Measurements from ENCODE around the gene HOTAIR. TPM values are rescaled to one million over a fixed set of nuclear protein-coding genes. Genes with fewer than 3 reads are reported as not detected.
A peak's percentile ranks its signal among the peaks of the same experiment; 100 is the strongest.

Gene HOTAIR
- total and polyA plus RNA-seq, 4 donors = 0.59 TPM; not detected in 3

GRCh38 chr12:54018468-54018984 is 43.8 kb upstream of the HOTAIR start:
- peaks cover 2% of the 10 kb centered on the region for H3K27me3 ChIP-seq (ENCODE audit: control insufficient read depth, insufficient read depth, low read length)
- H3K4me3 ChIP-seq (ENCODE audit: low read depth, low read length) = peak overlapping the region; percentile 88
- H3K36me3 ChIP-seq (ENCODE audit: control insufficient read depth, insufficient read depth, low read length) = no peaks in the 10 kb centered on the region
- peak in 1 of 6 donors; percentile 61 for DNase-seq (ENCODE audit: low read depth in 4 of 6, low spot score in 6 of 6)
- 25% methylated on average over 15 of the region's 29 CpGs for WGBS (ENCODE audit: insufficient coverage)
- peak overlapping the region; percentile 100 for H3K27ac ChIP-seq (ENCODE audit: low read depth, low read length)
- H3K4me1 ChIP-seq (ENCODE audit: control insufficient read depth, insufficient read depth, low read length) = peaks cover 89% of the 10 kb centered on the region
- H3K9me3 ChIP-seq (ENCODE audit: control insufficient read depth, insufficient read depth, low read length) = no peaks in the 10 kb centered on the region

- peaks cover 89% of the 10 kb centered on the region for H3K4me1 ChIP-seq (ENCODE audit: control insufficient read depth, insufficient read depth, low read length)
- H3K27me3 ChIP-seq (ENCODE audit: control insufficient read depth, insufficient read depth, low read length) = peaks cover 2% of the 10 kb centered on the region
- no peaks in the 10 kb centered on the region for H3K9me3 ChIP-seq (ENCODE audit: control insufficient read depth, insufficient read depth, low read length)
- 1% methylated on average over 22 of the region's 34 CpGs for WGBS (ENCODE audit: insufficient coverage)
- peak overlapping the region; percentile 100 for H3K27ac ChIP-seq (ENCODE audit: low read depth, low read length)
- peak in 5 of 6 donors; percentile 84 to 97 (median 89) for DNase-seq (ENCODE audit: low read depth in 4 of 6, low spot score in 6 of 6)
- peak overlapping the region; percentile 88 for H3K4me3 ChIP-seq (ENCODE audit: low read depth, low read length)
- no peaks in the 10 kb centered on the region for H3K36me3 ChIP-seq (ENCODE audit: control insufficient read depth, insufficient read depth, low read length)
Observed at GRCh38 chr12:54017878-54018467, 43.2 kb upstream of the HOTAIR start.

GRCh38 chr12:54017027-54017788 is 42.5 kb upstream of the HOTAIR start:
- peak overlapping the region; percentile 88 for H3K4me3 ChIP-seq (ENCODE audit: low read depth, low read length)
- 1% methylated on average over 21 of the region's 24 CpGs for WGBS (ENCODE audit: insufficient coverage)

DNA sequence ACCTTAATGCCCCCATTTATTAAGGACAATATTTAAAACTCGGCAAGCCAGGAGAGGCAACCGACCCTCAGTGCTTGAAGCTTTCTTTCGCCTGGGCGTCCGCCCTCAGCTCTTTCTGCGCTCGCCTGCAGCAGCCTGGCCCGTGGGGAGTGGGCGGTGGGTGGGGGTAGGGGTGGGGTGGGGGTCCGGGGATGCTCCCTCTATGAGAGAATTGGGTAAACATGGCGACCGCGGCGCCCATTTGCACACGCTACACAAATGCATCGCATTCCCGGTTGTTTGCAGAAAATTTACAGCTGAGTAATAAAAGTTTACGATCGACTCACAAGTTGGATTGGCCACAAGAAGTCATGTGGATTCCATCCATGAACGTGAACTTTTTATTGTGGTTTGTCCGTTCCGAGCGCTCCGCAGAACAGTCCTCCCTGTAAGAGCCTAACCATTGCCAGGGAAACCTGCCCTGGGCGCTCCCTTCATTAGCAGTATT is 41.8 kb upstream of the HOTAIR start:
- H3K9me3 ChIP-seq (ENCODE audit: control insufficient read depth, insufficient read depth, low read length) = no peaks in the 10 kb centered on the region
- peaks cover 84% of the 10 kb centered on the region for H3K4me1 ChIP-seq (ENCODE audit: control insufficient read depth, insufficient read depth, low read length)
- DNase-seq (ENCODE audit: low read depth in 4 of 6, low spot score in 6 of 6) = peak in 3 of 6 donors; percentile 77 to 94 (median 80)
- peak overlapping the region; percentile 88 for H3K4me3 ChIP-seq (ENCODE audit: low read depth, low read length)
- H3K27ac ChIP-seq (ENCODE audit: low read depth, low read length) = peak overlapping the region; percentile 100
- peaks cover 2% of the 10 kb centered on the region for H3K27me3 ChIP-seq (ENCODE audit: control insufficient read depth, insufficient read depth, low read length)
- WGBS (ENCODE audit: insufficient coverage) = 2% methylated on average over 13 of the region's 25 CpGs
- H3K36me3 ChIP-seq (ENCODE audit: control insufficient read depth, insufficient read depth, low read length) = no peaks in the 10 kb centered on the region

More at GRCh38 chr12:54017027-54017788, 42.5 kb upstream of the HOTAIR start:
- peak in 1 of 6 donors; percentile 88 for DNase-seq (ENCODE audit: low read depth in 4 of 6, low spot score in 6 of 6)
- no peaks in the 10 kb centered on the region for H3K9me3 ChIP-seq (ENCODE audit: control insufficient read depth, insufficient read depth, low read length)
- no peaks in the 10 kb centered on the region for H3K36me3 ChIP-seq (ENCODE audit: control insufficient read depth, insufficient read depth, low read length)
- peaks cover 2% of the 10 kb centered on the region for H3K27me3 ChIP-seq (ENCODE audit: control insufficient read depth, insufficient read depth, low read length)
- H3K27ac ChIP-seq (ENCODE audit: low read depth, low read length) = peak overlapping the region; percentile 100
- peaks cover 88% of the 10 kb centered on the region for H3K4me1 ChIP-seq (ENCODE audit: control insufficient read depth, insufficient read depth, low read length)

DNA sequence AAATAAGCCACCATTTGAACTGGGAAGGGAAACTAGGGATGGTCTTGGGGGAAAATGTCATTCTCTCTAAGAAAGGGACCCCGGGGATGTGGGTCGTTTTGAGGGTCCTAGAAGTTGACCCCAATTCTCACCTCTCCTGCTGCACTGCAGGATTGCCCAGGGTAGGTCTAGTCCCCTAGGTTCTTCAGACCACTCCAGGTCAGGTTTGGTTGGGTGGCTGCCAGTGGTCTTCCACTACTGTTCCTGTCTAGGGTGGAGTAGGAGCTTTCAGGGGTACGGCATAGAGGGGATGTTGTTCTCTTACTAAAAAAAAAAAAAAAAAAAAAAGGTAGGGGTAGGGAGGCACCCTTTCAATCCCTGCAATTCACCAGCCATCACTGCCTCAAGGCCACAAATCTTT is 41.3 kb upstream of the HOTAIR start:
- H3K4me3 ChIP-seq (ENCODE audit: low read depth, low read length) = peak overlapping the region; percentile 88
- WGBS (ENCODE audit: insufficient coverage) = 15% methylated on average over 2 of the region's 3 CpGs
- H3K36me3 ChIP-seq (ENCODE audit: control insufficient read depth, insufficient read depth, low read length) = no peaks in the 10 kb centered on the region
- peaks cover 2% of the 10 kb centered on the region for H3K27me3 ChIP-seq (ENCODE audit: control insufficient read depth, insufficient read depth, low read length)
- DNase-seq (ENCODE audit: low read depth in 4 of 6, low spot score in 6 of 6) = no peak
- H3K9me3 ChIP-seq (ENCODE audit: control insufficient read depth, insufficient read depth, low read length) = no peaks in the 10 kb centered on the region
- H3K4me1 ChIP-seq (ENCODE audit: control insufficient read depth, insufficient read depth, low read length) = peaks cover 81% of the 10 kb centered on the region
- H3K27ac ChIP-seq (ENCODE audit: low read depth, low read length) = peak overlapping the region; percentile 100

GRCh38 chr12:54015018-54015931 is 40.5 kb upstream of the HOTAIR start:
- Histone ChIP-seq H3K27me3 (ENCODE audit: control insufficient read depth, insufficient read depth, low read length) (peaks cover 2% of the 10 kb centered on the region), H3K4me1 (ENCODE audit: control insufficient read depth, insufficient read depth, low read length) (peaks cover 76% of the 10 kb centered on the region), H3K4me3 (ENCODE audit: low read depth, low read length) (peak overlapping the region; percentile 47), H3K36me3 (ENCODE audit: control insufficient read depth, insufficient read depth, low read length) (no peaks in the 10 kb centered on the region), H3K9me3 (ENCODE audit: control insufficient read depth, insufficient read depth, low read length) (no peaks in the 10 kb centered on the region), H3K27ac (ENCODE audit: low read depth, low read length) (peak overlapping the region; percentile 100)
- peak in 1 of 6 donors; percentile 69 for DNase-seq (ENCODE audit: low read depth in 4 of 6, low spot score in 6 of 6)
- 40% methylated on average over 7 of the region's 23 CpGs for WGBS (ENCODE audit: insufficient coverage)

DNA sequence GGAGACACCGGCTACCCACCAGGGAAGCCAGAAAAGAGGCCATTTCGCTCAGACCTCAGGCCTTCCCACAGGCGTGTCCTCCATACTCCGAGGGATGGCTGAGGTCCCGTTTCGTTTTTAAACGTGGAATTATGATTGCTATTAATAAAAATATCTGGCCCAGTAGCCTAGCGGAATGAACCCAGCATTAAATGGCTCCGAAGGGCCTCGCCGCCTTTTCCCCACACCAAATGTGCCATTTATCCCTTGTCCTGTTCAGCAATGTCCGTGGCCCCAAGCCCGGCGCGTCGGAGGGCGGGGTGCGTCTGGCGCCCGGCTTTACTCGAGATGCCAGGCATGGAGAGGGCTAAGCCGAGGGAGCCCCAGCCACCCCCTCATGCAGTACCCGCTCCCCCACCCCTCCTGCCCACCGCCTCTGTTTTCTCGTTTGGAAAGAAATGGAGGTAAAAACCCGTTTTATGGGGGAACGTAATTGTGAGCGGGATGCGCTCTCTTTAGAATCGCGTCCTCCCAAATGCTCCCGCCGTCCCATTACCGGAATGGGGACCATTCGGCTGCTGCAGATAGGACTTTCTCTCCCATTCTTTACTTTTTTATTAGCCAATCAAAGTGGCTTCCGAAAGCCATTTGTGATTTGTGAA is 39.7 kb upstream of the HOTAIR start:
- WGBS (ENCODE audit: insufficient coverage) = 7% methylated on average over 16 of the region's 36 CpGs
- no peak for DNase-seq (ENCODE audit: low read depth in 4 of 6, low spot score in 6 of 6)
- H3K36me3 ChIP-seq (ENCODE audit: control insufficient read depth, insufficient read depth, low read length) = no peaks in the 10 kb centered on the region
- H3K9me3 ChIP-seq (ENCODE audit: control insufficient read depth, insufficient read depth, low read length) = no peaks in the 10 kb centered on the region
- peaks cover 76% of the 10 kb centered on the region for H3K4me1 ChIP-seq (ENCODE audit: control insufficient read depth, insufficient read depth, low read length)
- H3K4me3 ChIP-seq (ENCODE audit: low read depth, low read length) = peak overlapping the region; percentile 47
- peak overlapping the region; percentile 100 for H3K27ac ChIP-seq (ENCODE audit: low read depth, low read length)
- H3K27me3 ChIP-seq (ENCODE audit: control insufficient read depth, insufficient read depth, low read length) = peaks cover 2% of the 10 kb centered on the region

DNA sequence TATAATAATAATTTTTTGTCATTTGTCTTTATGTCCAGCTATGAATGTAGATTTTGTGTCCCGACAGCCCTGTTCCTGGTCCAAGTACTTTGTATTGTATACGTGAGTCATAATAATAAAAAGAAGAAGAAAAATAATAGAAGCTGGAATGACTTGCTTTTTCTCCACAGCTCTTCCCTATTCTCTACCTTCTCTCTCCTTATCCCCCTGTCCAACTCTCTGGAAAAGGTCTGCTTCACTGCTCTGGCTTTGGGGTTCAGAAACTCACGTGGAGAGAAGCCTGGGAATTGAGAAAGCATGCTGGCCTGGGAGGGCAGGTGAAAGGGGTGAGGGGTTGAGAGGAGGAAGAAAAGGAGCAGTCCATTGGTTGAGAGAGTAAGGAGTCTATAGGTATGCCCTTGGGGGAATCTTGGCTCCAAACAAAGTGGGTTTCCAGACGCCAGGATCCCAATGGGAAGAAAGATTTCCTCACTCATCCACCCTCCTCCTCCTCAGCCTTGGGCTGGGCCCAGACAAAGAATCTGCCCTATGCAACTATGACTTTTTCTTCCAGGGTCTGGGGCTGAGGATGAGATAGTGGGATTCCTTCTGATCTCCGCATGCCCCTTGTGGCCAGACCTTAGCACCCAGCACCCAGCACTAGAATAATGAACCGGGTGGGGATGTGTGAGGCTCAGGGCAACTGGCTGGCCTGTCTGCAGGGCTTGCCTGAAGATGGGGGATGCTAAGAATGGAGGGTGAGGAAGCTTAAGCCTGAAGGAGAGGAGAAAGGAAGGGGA is 38.1 kb upstream of the HOTAIR start:
- WGBS (ENCODE audit: insufficient coverage) = 67% methylated on average over 1 of the region's 6 CpGs
- H3K27ac ChIP-seq (ENCODE audit: low read depth, low read length) = peak overlapping the region; percentile 100
- H3K9me3 ChIP-seq (ENCODE audit: control insufficient read depth, insufficient read depth, low read length) = no peaks in the 10 kb centered on the region
- no peak overlapping the region for H3K4me3 ChIP-seq (ENCODE audit: low read depth, low read length)
- peaks cover 2% of the 10 kb centered on the region for H3K27me3 ChIP-seq (ENCODE audit: control insufficient read depth, insufficient read depth, low read length)
- no peak for DNase-seq (ENCODE audit: low read depth in 4 of 6, low spot score in 6 of 6)
- no peaks in the 10 kb centered on the region for H3K36me3 ChIP-seq (ENCODE audit: control insufficient read depth, insufficient read depth, low read length)
- H3K4me1 ChIP-seq (ENCODE audit: control insufficient read depth, insufficient read depth, low read length) = peaks cover 74% of the 10 kb centered on the region

All from spinal cord (tissue), 10 donors.